A673 (cell line): ENCODE measurements around the gene LTB4R.

ENCODE experiments used
- EZH2 ChIP-seq: fragments of 200-600 bp; sonication (generic); IDR thresholded peaks from 2 replicates; pipeline ENCODE4 v1.6.1; 2017; ENCODE audit warnings: borderline replicate concordance, low read depth, mild to moderate bottlenecking, mixed read lengths, antibody characterized with exemption, low read length; ENCODE audit not compliant: poor library complexity, severe bottlenecking
- TF ChIP-seq, protein P1 (sequence below): fragments of 300-800, 200-600 bp; sonication (generic); conservative IDR thresholded peaks from 2 replicates; pipeline ENCODE4 v1.5.1; 2017; ENCODE audit warnings: low read depth, mild to moderate bottlenecking, antibody characterized with exemption, low read length, moderate library complexity, mixed read lengths

DNA sequence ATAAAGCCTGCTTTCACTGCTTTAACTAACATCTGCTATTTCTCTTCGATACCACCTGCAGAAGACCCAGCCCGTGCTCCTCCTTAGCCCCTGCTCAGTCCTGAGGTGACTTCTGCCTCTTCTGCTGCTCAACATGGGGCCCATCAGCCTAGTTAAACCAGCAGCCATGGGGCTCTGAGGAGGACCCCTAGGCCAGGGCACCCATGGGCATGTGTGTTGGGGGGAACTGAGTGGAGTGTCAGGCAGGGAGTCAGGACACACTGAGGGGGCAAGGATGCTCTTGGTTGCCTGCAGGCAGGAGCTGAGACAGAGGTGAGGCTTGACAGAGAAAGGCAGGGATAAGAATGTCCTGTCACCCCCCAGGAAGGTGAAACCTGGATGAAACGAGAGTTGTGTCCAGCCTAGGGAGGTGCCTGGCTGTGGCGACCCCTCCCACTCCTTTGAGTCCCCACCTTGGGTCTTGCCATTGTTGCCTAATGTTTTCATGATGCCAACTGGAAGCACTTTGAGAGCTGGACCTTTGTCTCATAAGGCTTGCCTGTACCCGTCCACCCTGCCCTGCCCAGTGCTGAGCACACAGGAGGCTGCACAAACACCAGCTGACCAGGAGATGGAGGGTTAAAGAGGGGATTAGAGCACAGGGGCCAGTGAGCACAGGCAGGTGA lies 27.4 kb upstream of the LTB4R start:
- TF ChIP-seq, protein P1, sequence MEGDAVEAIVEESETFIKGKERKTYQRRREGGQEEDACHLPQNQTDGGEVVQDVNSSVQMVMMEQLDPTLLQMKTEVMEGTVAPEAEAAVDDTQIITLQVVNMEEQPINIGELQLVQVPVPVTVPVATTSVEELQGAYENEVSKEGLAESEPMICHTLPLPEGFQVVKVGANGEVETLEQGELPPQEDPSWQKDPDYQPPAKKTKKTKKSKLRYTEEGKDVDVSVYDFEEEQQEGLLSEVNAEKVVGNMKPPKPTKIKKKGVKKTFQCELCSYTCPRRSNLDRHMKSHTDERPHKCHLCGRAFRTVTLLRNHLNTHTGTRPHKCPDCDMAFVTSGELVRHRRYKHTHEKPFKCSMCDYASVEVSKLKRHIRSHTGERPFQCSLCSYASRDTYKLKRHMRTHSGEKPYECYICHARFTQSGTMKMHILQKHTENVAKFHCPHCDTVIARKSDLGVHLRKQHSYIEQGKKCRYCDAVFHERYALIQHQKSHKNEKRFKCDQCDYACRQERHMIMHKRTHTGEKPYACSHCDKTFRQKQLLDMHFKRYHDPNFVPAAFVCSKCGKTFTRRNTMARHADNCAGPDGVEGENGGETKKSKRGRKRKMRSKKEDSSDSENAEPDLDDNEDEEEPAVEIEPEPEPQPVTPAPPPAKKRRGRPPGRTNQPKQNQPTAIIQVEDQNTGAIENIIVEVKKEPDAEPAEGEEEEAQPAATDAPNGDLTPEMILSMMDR = no peak
- TF ChIP-seq EZH2 = no peak
